CD4-positive, alpha-beta T cell treated with Interleukin-15 for 4 hours (primary cell): Measurements from ENCODE around the gene GPRC5B.

Experiments used
- DNase-seq: peaks from one replicate; pipeline ENCODE4 v3.0.0-alpha.2; 2020; ENCODE audit warnings: low spot score

The GPRC5B gene

GRCh38 chr16:19898166-19898565 is 13.5 kb upstream of the GPRC5B start:
- no peak for DNase-seq

DNA sequence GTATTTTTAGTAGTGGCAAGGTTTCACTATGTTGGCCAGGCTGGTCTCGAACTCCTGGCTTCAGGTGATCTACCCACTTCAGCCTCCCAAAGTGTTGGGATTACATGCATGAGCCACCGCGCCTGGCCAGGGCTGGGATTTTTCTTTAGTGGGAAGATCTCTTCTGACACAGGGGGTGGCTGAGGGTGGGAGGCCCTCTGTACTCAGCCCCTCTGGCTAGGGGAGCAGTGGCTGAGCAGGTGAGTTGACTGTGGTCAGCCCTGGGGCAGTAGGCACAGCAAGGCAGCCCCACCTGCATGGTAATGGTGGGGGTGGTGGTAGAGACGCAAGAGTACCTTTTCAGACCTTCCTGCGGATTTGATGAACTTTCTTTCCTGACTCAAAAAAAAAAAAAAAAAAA is 12.3 kb upstream of the GPRC5B start:
- DNase-seq = no peak

DNA sequence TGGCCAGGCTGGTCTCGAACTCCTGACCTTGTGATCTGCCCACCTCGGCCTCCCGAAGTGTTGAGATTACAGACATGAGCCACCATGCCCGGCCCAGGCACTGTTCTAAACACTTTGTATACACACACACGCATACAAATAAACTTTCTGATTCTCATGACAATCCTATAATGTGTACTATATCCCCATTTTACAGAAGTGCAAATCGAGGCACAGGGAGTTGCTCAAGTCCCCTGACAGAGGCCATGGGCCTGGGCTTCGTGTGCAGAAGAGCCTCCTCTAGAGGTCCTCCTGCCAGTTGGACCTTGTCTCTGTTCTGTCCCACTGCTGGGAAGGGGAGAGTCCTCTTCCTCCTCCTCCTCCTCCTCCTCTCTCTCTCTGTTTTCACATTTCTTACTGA is 9.9 kb upstream of the GPRC5B start:
- no peak for DNase-seq

GRCh38 chr16:19892902-19893301 is 8.3 kb upstream of the GPRC5B start:
- no peak for DNase-seq

DNA sequence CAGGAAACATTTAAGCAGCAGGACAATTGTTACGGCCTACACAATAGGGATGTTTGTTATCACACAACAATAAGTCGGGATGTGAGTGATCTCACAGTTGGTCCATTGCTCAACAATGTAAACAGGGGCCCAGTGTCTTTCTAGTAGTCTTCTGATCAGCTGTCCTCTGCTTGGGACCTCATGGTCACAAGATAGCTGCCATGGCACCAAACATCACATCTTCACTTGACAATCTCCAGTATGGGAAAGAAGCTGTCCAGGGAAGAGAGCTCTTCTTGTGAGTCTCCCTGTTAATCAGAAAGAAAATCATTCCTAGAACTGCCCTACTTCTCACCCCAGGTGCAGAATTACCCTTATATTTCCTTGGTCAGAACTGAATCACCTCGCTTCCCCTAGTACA is 6.3 kb upstream of the GPRC5B start:
- no peak for DNase-seq

DNA sequence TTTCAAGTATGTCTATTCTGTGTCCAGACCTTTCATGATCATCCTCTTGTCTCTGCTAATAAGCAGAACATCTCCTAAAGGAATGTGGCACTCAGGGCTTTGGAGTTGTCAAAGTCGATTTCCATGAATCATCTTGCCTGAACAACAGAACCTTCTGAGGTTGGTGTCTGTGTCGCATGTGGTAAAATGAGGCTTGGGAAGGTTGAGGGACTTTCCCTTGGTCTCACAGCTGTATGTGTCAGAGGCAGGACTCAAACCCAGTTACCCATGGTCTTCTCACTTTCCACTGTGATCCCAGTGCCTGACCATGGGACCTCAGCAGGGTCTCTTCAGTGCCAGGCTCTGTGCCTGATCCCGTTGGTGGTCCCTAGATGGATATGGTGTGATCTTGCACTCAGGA is 4.2 kb upstream of the GPRC5B start:
- no peak for DNase-seq

DNA sequence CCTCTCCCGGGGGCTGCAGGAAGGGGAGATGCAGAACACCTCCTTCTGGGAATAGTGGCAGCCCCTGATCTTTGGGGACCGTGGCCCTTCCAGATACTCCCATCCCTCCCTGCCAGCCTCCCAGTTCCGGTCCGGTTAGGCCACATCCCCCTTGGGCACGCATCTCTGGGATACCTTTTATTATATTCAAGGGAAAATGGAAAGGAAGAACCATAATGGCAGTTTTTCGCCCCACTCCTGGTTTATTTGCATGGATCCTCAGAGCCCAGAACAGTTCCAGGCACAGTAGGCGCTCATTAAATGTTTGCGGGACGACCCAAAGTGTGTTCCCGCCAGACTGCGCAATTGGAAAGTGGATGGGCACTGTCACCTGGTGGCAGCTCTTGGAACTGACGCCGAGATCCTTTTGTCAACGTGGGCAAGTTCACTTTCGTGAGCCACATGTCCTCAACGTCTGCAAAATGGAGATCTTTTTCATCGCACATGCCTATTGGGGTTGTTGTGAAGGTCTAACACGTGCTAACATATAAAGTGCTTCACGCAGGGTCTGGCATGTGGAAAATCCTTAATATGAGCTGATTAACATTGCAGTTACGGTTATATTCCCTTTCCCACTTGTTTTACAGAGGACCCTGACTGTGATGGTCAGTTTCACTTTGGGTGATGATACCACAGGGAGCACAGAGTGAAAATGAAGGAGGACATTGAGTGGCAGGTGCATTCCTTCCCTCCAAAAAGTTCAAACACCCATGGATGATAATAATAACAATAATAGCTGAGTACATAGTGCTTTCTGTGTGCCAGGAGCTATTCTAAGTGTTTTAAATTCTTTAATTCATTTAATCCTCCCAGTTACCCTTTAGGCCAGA is 1.7 kb upstream of the GPRC5B start:
- peak; percentile 80 for DNase-seq

GRCh38 chr16:19885451-19886072 is 914 bp upstream of the GPRC5B start:
- DNase-seq = no peak

DNA sequence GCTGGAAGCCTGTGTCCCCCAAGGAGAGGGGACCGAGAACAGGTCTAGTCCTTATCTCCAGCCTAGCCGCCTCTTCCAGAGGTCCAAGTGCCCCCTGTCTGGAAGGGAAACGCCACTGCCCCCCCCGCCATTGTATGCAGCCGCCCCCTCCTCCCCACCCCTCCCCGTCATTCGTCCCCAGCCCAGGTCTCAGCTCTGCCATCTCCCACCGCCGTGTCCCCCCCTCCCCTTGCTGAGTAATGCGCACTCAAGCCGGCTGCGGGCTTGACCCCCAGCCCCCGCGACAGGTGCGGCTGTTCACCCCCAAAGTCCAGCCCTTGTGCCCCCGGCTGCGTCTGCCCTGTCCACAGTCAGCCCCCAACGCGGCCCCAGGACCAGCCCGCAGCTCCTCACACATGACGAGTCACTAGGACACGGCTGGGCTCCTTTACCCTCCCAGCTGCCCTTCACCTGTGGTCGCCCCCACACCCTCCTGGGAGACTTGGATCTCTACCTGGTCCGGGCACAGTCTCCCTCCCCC is 622 bp downstream of the GPRC5B start:
- DNase-seq = no peak

GRCh38 chr16:19883296-19883965 is 1.2 kb downstream of the GPRC5B start:
- no peak for DNase-seq

DNA sequence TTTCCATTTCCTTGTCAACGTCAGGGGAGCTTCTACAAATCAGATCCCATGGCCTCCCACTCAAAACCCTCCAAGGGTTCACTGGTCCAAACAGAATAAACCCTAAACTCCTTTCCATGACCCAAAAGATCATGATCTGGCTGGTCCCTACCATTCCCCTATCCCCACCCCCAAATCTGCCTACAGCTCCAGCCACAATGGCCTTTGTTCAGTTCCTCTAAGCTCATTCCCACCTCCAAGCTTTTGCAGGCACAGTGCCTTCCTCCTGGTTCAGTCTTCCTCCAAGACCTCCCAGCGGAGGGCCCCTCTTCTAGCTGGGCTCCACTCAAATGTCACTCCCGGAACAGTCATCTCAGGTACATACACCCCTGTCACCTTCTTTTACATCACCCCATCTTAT is 2.0 kb downstream of the GPRC5B start:
- no peak for DNase-seq

- no peak for DNase-seq
Measured at GRCh38 chr16:19882186-19882585, 2.5 kb downstream of the GPRC5B start.

- no peak for DNase-seq
Measured at GRCh38 chr16:19881783-19882182, 2.9 kb downstream of the GPRC5B start.

GRCh38 chr16:19881028-19881427 is 3.6 kb downstream of the GPRC5B start:
- DNase-seq = no peak

GRCh38 chr16:19879241-19879792 is 5.3 kb downstream of the GPRC5B start:
- no peak for DNase-seq

DNA sequence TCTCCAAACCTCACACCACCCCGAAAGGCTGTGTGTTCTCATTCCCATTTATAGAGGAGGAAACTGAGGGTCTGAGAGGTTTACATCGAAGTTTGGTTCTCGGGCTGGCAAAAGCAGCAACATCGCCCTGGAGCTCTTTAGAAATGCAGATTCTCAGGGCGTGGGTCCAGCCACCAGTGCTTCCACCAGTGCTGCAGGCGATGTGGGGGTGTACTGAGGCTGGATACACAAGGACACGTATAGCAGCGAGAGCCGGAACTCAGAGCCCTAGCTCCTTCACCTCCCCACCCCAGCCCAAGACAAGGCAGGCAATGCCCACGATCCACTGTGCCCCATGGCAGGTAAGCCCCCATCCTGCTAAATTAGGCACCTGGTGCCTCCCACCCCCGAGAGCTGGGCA is 5.9 kb downstream of the GPRC5B start:
- DNase-seq = no peak

DNA sequence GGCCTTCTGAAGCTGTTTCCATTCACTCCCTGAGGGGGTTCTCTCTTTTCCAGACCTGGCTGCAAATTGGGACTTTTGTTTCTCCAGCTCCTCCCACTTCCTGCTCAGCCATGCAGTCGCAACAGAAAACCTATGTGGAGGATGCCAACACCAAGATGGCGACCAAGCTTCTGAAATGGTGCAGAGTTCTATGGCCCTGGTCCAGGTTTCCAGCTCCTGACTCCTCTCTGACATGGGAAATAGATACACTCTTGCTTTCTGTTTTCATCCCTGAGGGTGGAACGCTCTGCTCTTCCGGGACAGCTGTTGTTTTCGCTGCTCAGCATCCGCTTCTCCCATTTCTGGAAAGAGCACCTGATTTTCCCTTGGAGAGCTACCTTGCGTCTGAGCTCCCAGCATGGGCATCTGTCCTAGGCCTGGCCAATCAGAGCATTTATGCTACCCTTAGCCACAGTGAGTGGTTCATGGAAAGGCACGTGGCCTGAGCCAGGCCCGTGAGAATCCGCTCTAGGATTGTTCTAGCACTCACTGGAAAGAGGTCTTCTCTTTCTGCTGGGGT is 8.1 kb downstream of the GPRC5B start:
- no peak for DNase-seq

DNA sequence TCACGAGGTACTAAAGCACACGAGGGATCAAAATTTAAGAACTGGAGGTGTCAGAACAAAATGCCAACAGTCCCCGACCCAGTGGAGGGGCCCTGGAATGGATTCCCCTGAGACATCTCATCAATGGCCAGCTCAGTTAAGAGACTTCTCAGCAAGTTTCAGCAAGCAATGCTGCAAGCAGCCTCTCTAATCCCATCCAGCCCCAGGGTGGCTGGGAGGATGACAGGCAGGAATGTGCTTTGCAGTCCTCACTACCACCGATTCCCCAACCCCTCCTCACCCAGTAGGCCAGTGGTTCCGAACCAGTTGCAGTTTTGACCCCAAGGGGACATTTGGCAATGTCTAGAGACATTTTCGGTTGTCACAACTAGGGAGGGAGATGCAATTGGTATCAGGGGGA is 8.7 kb downstream of the GPRC5B start:
- no peak for DNase-seq

- no peak for DNase-seq
Measured at GRCh38 chr16:19874851-19875546, 9.6 kb downstream of the GPRC5B start.

DNA sequence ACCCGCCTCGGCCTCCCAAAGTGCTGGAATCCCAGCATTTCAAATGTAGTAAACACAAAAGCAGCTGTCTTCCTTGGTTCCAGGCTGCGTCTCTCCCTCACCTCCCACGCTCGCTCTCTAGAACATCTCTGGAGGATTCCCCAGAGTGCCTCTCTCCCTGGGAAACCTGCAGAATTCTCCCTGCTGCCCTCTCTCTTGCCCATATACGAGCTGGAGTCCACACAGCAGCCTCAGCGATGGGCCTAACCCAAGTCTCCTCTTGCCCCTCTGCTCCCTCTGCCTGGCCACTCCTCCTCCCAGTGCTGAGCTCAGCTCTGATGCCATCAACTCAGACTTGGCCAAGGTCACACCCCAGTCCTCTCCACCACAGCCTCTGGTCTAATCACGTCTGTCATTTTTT is 10.6 kb downstream of the GPRC5B start:
- DNase-seq = no peak

- DNase-seq = no peak
Measured at GRCh38 chr16:19872935-19873334, 11.7 kb downstream of the GPRC5B start.
